Endothelial cell of umbilical vein (primary cell): ENCODE measurements around the gene PKMYT1. TPM values are rescaled to one million over a fixed set of nuclear protein-coding genes. Genes with fewer than 3 reads are reported as not detected.

Source experiments
- BruUV-seq: library from RNA; stranded (reverse); fragments of 400-500 nt; replicated peaks from 2 replicates; lab custom pipeline; 2021; lab: Mats Ljungman, UMichigan
- CTCF ChIA-PET: fragments of 300-600, 350-600 bp; sonication (Branson Sonifier 250); formaldehyde crosslinking; loops from one replicate; lab custom pipeline; 2021; ENCODE audit warnings: antibody characterized with exemption, inconsistent platforms; lab: Charles Lee
- POLR2A ChIA-PET: fragments of 300-600, 350-600 bp; sonication (Branson Sonifier 250); formaldehyde crosslinking; loops from one replicate; lab custom pipeline; 2021; ENCODE audit warnings: antibody characterized with exemption, inconsistent platforms; lab: Charles Lee
- DNase-seq: peaks from one replicate; pipeline ENCODE4 v3.0.0-alpha.2; 2011; ENCODE audit warnings: low read depth, low spot score
- FAIRE-seq: peaks from 2 replicates; lab custom pipeline; 2011; peaks lifted over from hg19 to GRCh38; lab: Jason Lieb, UNC
- H2AFZ ChIP-seq: 2 replicates; pipeline ENCODE4 v1.6.0; 2012; ENCODE audit warnings: low read depth, low read length, control low read depth, inconsistent platforms
- H3K27ac ChIP-seq: 2 replicates; pipeline ENCODE4 v1.5.1; 2011; ENCODE audit warnings: low read depth, mild to moderate bottlenecking, control low read depth, low read length, moderate library complexity; ENCODE audit not compliant: insufficient read depth
- H3K27me3 ChIP-seq, 2 experiments: 2 replicates each; pipeline versions ENCODE4 v1.6.0 to v1.6.1; 2011; ENCODE audit warnings: low read length in 2 of 2, mixed read lengths in 1 of 2; ENCODE audit not compliant: control insufficient read depth in 2 of 2, insufficient read depth in 2 of 2
- H3K36me3 ChIP-seq, 2 experiments: 2 replicates in 1 of 2; 3 replicates in 1 of 2; pipeline ENCODE4 v1.5.1; 2011; ENCODE audit warnings: low read length in 2 of 2, mild to moderate bottlenecking in 1 of 2, moderate library complexity in 1 of 2; ENCODE audit not compliant: control insufficient read depth in 2 of 2, insufficient read depth in 2 of 2; ENCODE audit errors: extremely low read depth in 1 of 2
- H3K4me1 ChIP-seq: 3 replicates; pipeline ENCODE4 v1.5.1; 2011; ENCODE audit warnings: mild to moderate bottlenecking, low read length; ENCODE audit not compliant: control insufficient read depth, insufficient read depth; ENCODE audit errors: extremely low read depth
- H3K4me2 ChIP-seq: 2 replicates; pipeline ENCODE4 v1.6.1; 2011; ENCODE audit warnings: low read length, control low read depth, mixed read lengths; ENCODE audit not compliant: insufficient read depth
- H3K4me3 ChIP-seq, 3 experiments: fragments of 200-600 bp in 1 of 3; sonication (generic), shearing (Covaris generic) in 1 of 3; replicated peaks in 1 of 3; 2 replicates each; pipeline ENCODE4 v1.5.1; 2011 to 2016; ENCODE audit warnings: control low read depth in 3 of 3, low read length in 3 of 3, mild to moderate bottlenecking in 2 of 3, inconsistent platforms in 1 of 3, low read depth in 1 of 3, moderate library complexity in 1 of 3; ENCODE audit not compliant: insufficient read depth in 1 of 3
- H3K79me2 ChIP-seq: 2 replicates; pipeline ENCODE4 v1.6.0; 2012; ENCODE audit warnings: low read length, inconsistent platforms; ENCODE audit not compliant: control insufficient read depth, insufficient read depth
- H3K9ac ChIP-seq: replicated peaks from 2 replicates; pipeline ENCODE3; 2011; ENCODE audit warnings: low read length, control low read depth; ENCODE audit not compliant: insufficient read depth; ENCODE audit errors: extremely low read depth
- H3K9me1 ChIP-seq: replicated peaks from 3 replicates; pipeline ENCODE4 v1.6.0; 2011; ENCODE audit warnings: mild to moderate bottlenecking, low read length; ENCODE audit not compliant: control insufficient read depth, insufficient read depth; ENCODE audit errors: extremely low read depth
- H3K9me3 ChIP-seq: replicated peaks from 2 replicates; pipeline ENCODE4 v1.5.1; 2012; ENCODE audit warnings: low read length, inconsistent platforms; ENCODE audit not compliant: control insufficient read depth, insufficient read depth
- H4K20me1 ChIP-seq: replicated peaks from 2 replicates; pipeline ENCODE3; 2011; ENCODE audit warnings: mild to moderate bottlenecking, low read length; ENCODE audit not compliant: control insufficient read depth, insufficient read depth; ENCODE audit errors: extremely low read depth
- JUN ChIP-seq: IDR thresholded peaks from 2 replicates; pipeline ENCODE4 v1.6.1; 2011; ENCODE audit warnings: borderline replicate concordance, low read depth; ENCODE audit not compliant: insufficient read length, insufficient read depth
- MAX ChIP-seq: IDR thresholded peaks from 2 replicates; pipeline ENCODE4 v1.6.1; 2011; ENCODE audit not compliant: insufficient read depth, insufficient read length
- POLR2A ChIP-seq: IDR thresholded peaks from 2 replicates; pipeline ENCODE4 v1.6.1; 2012; ENCODE audit warnings: low read depth, mild to moderate bottlenecking, control low read depth, low read length
- POLR2AphosphoS5 ChIP-seq: IDR thresholded peaks from 2 replicates; pipeline ENCODE4 v1.6.1; 2012; ENCODE audit warnings: low read depth, mild to moderate bottlenecking, control low read depth, low read length, moderate library complexity; ENCODE audit not compliant: insufficient read depth
- dilution Hi-C: fragments of 300-500 bp; cut with MboI; formaldehyde crosslinking; loops from one replicate; pipeline ENCODE4 v1.15.0; 2019; ENCODE audit warnings: low sequenced_read_pairs; ENCODE audit not compliant: extremely low pct_ligation_motif_present
- intact Hi-C: fragments of 100-400 bp; cut with micrococcal nuclease; formaldehyde crosslinking; loops from one replicate; pipeline ENCODE4 v1.10.0; 2022
- polyA plus RNA-seq, 4 experiments: library from polyadenylated mRNA; depleted of rRNA in 3 of 4; stranded (reverse) in 3 of 4; unstranded in 1 of 4; fragments of >200 nt; gene quantifications; 2 replicates each; pipeline versions ENCODE4 v1.2.1 to v1.2.3, GENCODE V29; 2011 to 2012; ENCODE audit warnings: missing spikeins in 1 of 4
- total RNA-seq: library from RNA; stranded (reverse); gene quantifications from 2 replicates; pipeline ENCODE4 v1.2.3, GENCODE V29; 2021

Gene PKMYT1
- total and polyA plus RNA-seq, 2 donors (not counting 3 experiments of a cell fraction or from before 2014, with no cell fraction given): 26.1 to 48.5 TPM

GRCh38 chr16:2979669-2980226 is 498 bp downstream of the PKMYT1 start:
- FAIRE-seq: no peak
- peak overlapping the region; percentile 53 to 74 (median 55) for H3K4me3 ChIP-seq
- TF ChIP-seq MAX (no peak), JUN (no peak), POLR2AphosphoS5 (no peak)
- H3K9me1 ChIP-seq: no peaks in the 10 kb centered on the region
- DNase-seq: no peak
- H3K27ac ChIP-seq: no peak overlapping the region
- BruUV-seq: TSS peak; percentile 48
- H3K9me3 ChIP-seq: no peaks in the 10 kb centered on the region
- ChIA-PET CTCF (interaction anchor here (1.6 to 2.8 kb wide), 2 partner anchors 52 kb away, joined by 4 to 8 read pairs; no protein-coding TSS in a partner anchor), POLR2A (interaction anchor here (1.5 kb wide), 1 partner anchor 8 kb away, joined by 3 read pairs; no protein-coding TSS in a partner anchor)
- H4K20me1 ChIP-seq: no peaks in the 10 kb centered on the region
- H3K27me3 ChIP-seq: no peaks in the 10 kb centered on the region
- intact Hi-C loops (loop anchor here (1.0 kb wide), 1 partner anchor 10 kb away; the partner anchor contains the start of gene PAQR4), dilution Hi-C loops (no loop called here)
- peaks cover 10% of the 10 kb centered on the region for H3K4me1 ChIP-seq
- H2AFZ ChIP-seq: peak overlapping the region; percentile 86
- H3K79me2 ChIP-seq: peaks cover 5% of the 10 kb centered on the region
- peak overlapping the region; percentile 79 for H3K9ac ChIP-seq
- H3K36me3 ChIP-seq: peaks cover 0 to 2% of the 10 kb centered on the region in 2 experiments
- H3K4me2 ChIP-seq: peak overlapping the region; percentile 68

DNA sequence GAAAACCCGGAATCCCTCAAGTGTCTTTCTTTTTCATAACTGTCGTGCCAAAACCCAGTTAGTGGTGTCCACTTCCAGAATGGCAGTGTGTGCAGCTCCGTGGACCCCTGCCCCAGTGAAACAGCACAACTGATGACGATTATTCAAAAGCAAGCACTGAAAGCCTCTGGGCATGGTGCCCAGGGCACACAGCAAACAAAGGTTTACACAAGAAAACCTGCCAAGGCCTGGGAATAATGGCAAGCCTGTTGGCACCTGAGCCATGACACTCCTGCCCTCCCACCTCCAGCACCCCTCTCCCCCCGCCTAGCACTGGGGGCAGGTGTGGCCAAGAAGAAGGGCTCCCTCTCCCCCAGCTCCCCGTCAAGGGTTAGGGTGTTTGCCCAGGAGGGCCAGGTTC is 2.8 kb downstream of the PKMYT1 start:
- H4K20me1 ChIP-seq: no peaks in the 10 kb centered on the region
- H3K9ac ChIP-seq: no peak overlapping the region
- no TSS peak for BruUV-seq
- no peaks in the 10 kb centered on the region for H3K27me3 ChIP-seq
- FAIRE-seq (no peak), DNase-seq (no peak)
- no peak overlapping the region for H2AFZ ChIP-seq
- POLR2A ChIA-PET: no interaction called here
- CTCF ChIA-PET: interaction anchor here (1.0 kb wide), 1 partner anchor 50 kb away, joined by 3 read pairs; no protein-coding TSS in a partner anchor
- H3K9me1 ChIP-seq: no peaks in the 10 kb centered on the region
- no peaks in the 10 kb centered on the region for H3K9me3 ChIP-seq
- peaks cover 0 to 2% of the 10 kb centered on the region in 2 experiments for H3K36me3 ChIP-seq
- peaks cover 10% of the 10 kb centered on the region for H3K4me1 ChIP-seq
- intact Hi-C loops (no loop called here), dilution Hi-C loops (no loop called here)
- H3K27ac ChIP-seq: no peak overlapping the region
- H3K4me3 ChIP-seq: no peak overlapping the region
- H3K79me2 ChIP-seq: peaks cover 5% of the 10 kb centered on the region
- TF ChIP-seq POLR2A (no peak), JUN (no peak), MAX (no peak)
- no peak overlapping the region for H3K4me2 ChIP-seq
